GOT3 (cell line): ENCODE results near the gene GRM4.

Experiments
- DNase-seq: peaks from one replicate; lab custom pipeline; 2025; ENCODE audit warnings: mixed read lengths; lab: John Stamatoyannopoulos, UW

The GRM4 gene

DNA sequence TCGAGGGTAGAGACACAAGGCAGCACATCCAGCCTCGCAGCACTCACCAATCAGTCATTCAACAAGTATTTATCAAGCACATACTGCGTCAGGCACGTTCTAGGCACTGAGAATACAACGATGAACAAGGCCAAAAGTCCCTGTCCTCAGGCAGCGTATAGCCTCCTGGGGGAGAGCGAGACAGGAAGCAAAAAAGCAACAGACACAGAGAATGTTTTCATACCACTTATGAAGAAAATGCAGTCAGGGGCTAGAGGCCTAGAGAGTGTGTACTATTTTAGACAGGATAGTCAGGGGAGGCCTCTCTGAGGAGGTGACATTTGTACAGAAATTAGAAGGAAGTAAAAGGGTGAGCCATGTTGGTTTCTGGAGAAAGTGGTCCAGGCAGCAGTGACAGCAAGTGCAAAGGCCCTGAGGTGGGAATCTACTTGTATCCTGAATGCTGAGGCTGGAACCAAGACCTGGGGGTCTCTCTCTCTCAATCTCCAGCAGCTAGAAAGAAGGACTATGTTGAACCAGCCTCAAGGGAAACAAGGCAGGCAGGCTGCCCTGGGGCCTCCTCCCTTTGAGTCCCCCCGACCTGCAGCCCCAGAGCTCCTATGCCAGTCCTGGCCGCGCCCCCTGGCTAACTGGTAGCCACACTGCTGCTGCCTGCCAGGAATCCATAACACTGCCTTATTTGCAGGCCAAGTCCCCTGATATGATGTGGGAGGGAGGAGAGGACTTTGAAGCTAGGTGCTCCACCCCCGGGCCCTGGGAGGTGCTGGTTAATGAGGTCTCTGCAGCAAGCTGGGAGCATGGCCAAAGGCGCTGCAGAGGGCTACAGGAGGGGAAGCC, 151.2 kb downstream of the GRM4 start:
- DNase-seq: no peak

DNA sequence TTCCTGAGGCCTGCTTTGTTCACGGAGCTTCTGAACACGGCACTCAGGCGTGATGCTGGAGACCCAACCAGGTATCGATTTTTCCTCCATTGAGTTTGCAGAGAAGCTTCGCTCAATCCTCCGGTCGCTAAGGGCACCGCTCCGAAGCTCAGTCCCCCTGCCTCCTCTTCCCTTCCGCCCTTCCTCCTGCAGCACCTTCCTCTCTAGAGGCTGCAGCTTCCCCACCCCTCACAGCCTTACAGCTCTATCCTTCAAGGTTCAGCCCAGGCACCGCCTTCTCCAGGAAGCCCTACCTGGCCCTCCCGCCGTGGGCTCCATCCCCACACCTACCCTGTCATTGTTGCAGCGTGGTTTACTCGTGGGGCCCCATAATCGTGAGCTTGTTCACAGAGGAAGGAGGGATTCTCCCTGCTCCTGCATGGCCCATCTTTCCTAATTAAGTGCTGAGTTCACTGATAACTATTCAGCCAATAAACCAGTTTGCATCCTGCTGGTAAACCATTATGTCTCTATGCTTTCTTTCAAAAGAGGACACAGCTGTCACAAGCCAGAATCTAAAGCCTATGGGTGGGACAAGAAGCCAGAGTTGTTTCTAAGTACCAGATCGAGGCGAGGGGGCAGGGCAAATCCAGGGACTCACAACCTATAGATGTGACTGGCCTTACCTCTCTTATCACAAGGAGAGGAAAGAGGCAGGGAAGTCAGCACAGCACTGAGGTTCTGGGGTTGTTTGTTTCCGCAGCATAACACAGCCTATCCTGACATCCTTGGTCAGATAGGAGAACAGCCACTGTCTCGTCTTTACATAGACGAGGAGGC, 152.0 kb downstream of the GRM4 start:
- DNase-seq: no peak

DNA sequence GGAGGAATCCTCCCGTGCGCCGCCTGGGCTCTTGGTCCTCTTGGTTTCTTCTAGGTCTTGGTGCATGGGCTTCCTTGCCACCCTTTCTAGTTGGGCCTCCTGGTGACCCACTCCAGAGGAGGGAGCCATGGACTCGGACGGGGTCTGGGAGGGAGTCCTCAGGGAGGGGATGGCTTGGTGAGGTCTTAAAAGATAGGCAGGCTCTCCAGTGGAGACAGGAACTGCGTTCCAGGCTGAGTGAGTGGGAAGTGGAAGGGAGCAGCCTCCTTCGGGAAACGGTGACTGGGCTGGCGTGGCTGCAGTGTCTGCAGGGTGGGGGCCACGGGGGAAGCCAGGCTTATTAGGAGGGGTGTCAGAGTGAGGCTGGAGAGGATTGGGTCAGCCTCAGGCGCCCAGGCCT, 152.8 kb downstream of the GRM4 start:
- no peak for DNase-seq

DNA sequence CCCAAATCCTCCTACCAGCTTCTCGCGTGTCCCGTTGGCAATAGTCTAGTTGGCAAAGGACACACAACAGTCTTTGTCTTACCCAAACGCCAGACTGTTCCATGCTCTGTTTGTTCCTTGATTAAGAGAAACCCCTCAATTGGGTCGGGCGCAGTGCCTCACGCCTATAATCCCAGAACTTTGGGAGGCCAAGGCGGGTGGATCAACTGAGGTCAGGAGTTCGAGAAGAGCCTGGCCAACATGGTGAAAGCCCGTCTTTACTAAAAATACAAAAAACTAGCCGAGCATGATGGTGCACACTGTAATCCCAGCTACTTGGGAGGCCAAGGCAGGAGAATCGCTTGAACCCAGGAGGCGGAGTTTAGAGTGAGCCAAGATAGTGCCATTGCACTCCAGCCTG, 153.7 kb downstream of the GRM4 start:
- no peak for DNase-seq

DNA sequence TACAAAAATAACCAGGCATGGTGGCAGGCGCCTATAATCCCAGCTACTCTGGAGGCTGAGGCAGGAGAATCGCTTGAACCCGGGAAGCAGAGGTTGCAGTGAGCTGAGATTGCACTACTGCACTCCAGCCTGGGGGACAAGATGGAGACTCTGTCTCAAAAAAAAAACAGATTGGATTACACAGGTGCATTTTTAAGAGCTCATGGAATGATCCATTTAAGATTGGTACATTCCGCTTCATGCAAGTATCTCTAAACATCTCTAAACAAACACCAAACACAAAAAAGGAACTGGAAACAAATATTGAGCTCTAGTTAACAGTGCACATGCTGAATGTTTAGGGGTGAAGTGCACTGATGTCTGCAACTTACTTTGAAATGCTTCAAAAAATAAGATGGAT, 154.3 kb downstream of the GRM4 start:
- no peak for DNase-seq

DNA sequence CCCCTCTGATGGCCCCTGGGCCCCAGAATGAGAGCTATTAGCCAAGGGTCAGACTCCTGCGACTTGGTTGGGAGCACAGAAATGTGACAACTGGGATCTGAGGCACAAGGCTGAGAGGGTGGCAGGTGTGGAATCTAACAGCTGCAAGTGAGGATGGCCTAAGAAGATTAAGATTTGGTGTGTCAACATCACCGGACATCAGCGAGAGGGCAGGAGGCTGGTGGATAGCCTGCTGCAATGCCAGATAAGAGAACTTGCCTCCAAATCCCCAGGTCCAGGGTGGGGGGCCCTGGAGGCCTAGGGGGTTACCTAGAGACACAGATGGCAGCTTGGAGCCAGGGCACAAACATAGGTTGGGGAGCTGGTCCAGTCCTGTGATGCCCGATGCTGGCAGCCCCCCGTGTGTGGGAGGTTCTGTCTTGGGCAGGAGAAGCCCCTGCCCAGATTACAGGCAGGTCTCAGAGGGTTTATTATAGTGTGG, 155.8 kb downstream of the GRM4 start:
- DNase-seq: no peak

DNA sequence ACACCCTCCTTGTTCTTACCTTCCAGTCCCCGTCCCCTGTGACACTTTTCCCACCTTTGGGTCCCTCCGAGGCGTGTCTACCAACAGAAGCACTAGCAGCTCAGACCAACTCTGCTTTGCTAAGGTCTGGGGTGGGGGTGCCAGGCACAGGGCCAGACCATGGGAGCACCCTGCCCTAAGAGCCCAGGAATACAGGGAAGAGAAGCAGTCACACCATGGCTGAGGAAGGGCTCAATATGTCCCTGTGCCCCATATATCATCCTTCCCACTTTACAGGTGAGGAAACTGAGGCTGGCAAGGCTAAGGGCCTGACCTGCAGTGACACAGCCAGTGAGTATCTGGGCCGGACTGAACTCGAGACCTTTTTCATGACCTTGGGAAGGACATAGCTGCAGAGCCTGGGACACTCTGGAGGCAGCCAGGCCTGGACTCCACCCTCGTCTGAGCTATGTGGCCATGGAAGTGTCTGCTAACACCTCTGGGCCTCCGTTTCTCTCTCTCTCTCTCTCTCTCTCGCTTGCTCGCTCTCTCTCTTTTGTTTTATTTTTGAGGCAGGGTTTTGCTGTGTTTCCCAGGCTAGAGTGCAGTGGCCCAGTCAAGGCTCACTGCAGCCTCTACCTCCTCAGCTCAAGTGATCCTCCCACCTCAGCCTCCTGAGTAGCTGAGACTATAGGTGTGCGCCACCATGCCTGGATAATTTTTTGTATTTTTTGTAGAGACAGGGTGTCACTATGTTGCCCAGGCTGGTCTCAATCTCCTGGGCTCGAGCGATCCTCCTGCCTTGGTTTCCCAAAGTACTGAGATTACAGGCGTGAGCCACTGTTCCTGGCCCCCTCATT, 156.7 kb downstream of the GRM4 start:
- no peak for DNase-seq

DNA sequence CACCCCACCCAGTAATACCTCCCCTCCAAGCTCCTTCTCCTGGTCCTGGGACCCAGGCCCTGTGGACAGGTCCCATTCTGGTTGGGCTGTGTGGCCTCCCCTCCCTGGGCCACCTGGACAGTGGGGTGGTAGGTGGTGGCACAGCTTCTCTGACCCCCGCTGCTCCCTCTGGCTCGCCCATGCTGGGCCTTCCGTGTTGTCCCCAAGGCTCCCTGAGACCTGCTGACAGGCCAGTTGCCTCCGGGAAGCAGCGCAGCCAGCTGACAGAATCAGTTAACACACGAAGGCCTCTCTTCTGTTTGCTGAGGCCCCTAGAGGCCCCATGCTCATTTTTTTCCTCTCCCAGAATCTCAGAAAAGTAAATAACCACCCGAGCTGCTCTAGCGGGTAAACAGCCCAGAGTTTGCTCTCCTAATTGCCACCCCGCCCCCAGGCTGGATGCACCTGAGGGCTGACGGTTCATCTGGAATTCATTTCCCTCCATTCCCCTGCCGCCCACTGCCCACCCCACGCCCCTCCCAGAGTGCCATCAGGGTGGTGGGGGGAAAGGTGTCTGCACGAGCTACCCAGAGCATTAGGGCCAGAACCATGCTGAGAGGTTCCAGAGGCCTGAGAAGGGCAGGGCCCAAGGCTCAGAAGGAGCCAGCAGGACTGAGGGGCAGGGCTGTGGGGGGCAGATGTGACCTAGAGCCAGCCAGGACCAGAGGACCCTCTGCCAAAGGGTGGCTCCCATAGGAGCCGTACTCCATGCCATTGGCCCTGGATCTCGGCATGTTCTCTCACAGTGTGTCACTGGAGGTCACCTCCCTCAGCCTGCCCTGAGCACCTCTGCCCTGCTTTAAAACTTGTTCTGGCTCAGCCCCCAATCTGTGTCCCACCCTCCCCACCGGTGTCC, 157.5 kb downstream of the GRM4 start:
- DNase-seq: no peak

DNA sequence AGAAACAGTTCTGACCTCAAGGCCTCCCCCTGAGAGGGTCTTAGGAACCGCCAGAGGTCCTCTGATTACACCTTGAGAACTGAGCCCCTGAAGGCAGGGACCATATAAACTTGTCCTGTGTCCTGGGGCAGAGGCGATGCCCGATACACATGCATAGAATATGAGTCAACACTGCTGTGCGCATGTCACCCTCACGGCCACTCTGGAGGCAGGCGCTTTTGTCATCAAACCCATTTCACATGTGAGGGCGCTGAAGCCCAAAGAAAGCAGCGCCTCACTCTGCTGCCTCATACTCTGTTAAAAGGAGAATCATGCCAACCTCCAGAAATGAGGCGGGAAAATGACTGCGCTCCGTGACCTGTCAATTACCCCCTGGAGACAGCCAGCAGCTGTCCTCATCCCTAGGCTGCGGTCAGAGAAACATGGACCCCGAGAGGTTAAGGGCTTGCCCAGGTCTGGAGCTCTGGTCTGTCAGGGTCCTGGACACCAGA, 158.3 kb downstream of the GRM4 start:
- no peak for DNase-seq

DNA sequence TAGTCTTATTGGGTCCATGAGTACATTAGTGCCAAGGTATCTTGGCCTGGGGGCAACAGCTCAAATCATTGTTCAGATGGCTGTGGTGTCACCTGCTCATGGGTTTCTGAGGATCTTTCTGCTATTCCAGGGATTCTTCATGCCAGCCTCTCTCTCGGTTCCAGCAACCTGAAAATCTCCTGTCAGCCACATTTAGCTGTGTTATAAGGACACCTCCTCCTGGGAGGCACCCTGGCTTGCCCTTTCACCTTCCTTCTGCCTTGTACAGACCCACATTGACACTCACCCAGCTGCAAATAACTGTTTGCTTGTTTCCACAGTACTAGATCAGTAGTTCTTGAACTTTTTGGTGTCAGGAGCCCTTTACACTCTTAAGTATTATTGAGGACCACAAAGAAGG, 159.9 kb downstream of the GRM4 start:
- no peak for DNase-seq

DNA sequence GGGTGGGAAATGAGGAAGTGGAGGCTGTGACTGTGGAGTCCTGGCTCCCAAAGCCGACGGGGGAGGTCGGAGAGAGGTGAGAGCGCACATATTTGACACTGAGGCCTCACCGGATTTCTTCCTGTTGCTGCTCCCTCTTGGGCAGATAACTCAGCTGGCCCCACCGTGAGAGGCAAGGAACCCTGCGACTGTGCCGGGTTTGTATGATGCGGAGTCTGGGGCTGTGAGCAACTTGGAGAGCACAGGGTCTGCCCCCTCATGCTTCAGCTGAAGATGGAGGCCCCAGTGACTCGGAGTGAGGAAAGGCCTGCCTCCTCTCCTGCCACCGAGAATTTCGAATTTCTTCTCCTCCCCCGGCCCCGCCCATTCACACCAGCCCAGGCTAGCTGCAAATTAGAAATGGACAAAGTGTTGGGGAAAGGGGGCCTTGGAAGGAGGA, 160.6 kb downstream of the GRM4 start:
- DNase-seq: no peak

DNA sequence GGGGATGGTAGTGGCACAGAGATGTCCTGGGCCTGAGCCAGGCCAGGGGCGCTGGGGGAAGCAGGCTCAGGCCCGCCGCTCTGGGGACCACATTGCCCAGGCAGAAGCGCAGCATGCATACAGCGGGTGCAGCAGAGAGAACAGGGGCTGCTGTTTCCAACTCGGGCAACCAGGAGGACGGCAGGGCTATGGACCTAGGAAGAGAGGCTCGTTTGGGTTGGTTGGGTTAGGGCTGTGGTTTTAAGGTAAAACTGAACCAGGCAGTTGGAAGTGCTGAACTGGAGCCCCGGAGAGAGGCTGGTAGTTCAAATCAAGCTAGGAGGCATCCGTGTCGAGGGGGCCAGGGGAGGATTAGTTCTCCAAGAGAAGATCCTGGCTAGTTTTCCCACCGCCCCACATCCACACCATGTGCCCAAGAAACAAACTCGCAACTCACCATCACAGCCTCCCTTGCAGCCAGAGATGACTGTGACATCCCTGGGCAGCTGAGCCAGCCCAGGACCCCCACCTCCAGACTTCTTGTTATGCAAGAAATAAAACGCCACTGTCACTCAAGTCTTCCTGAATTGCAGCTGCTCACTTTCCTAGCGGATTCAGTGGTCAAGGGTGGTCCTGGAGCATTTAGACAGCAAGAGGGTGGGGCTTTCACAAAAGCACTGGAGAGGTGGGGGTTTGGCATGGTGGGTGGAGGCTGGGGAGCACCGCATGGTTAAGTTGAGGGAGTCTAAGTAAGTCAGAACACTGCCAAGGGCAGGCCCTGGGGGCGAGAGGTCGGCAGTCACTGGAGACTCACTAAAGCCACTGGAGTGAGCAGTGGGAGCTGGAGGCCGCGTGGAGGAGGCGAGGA, 161.2 kb downstream of the GRM4 start:
- no peak for DNase-seq

DNA sequence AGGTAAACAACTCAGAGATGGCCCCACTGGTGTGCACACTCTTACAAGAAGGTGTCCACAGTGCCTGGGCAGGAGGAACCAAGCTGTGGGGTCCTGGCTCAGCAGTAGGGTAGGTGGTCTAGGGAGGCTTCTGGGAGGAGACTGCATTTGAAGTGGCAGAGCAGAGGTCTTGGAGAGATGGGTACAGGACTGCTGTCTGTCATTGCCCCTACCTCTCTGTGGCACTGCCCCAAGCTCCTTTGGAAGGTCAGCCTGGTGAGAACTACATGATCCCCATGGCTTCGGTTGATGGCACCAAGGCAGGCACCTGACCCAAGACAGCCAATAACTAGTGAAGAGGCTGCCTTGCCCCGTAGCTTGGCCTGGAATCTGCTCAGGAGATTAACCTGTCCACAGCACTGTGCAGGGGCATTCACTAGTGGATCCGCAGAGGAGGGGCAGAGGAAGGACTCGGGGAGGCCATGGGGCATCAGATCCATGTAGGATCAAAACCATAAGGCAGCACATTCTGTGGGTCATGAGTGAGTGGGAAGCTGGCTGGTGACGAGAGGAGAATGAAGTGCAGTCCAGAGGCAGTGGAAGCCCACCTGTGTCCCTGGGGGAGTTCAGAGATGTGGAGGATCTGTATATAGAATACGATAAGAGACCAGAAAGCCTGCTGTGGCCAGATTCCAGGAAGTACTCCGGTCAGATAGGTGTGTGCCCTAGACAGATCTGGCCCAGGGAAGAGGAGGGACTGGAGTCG, 162.0 kb downstream of the GRM4 start:
- no peak for DNase-seq

DNA sequence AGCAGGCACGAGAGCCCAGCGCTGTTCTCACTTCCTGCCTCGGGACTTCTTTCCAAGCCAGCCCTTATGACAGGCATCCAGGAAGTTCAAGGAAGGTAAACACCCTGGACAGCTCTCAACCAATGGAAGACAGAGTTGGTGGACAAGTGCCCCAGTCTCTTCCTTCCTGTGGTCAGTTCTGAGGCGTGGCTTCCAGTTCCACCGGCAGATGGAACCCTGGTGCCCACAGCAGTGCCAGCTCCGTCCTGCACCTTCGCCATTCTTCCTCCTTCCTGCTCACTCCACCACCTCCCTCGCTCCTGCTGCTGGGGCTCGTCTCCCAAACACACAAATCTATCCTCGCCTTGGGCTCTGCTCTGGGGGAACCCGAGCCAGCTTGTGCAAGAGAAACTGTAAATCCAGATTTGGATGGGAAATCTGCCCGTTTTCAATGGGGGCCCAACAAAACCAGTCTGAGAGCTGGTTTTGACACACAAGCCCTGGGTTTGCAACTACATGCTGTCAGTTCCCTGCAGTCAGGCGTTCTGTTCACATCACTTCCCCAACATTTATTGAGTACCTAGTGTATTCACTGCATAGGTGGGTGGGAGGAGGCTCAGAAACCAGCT, 162.7 kb downstream of the GRM4 start:
- DNase-seq: no peak

DNA sequence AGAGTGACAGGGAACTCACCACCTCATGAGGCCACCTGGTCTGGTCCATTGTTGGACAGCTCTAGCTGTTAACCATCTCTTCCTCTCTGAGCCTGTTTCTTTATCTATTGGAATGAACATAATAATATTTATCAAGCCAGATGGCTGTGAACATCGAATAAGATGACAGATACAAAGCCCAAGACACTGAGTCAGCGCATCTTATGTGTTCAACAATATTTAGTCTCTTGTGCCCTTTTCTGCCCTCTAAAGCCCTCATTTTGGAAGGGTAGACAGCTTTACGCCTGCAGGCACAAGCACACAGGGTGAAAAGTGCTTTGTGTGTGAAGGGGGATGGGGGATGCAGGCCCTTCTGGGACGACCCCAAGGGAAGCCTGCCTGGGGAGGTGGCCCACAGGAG, 164.0 kb downstream of the GRM4 start:
- DNase-seq: no peak

DNA sequence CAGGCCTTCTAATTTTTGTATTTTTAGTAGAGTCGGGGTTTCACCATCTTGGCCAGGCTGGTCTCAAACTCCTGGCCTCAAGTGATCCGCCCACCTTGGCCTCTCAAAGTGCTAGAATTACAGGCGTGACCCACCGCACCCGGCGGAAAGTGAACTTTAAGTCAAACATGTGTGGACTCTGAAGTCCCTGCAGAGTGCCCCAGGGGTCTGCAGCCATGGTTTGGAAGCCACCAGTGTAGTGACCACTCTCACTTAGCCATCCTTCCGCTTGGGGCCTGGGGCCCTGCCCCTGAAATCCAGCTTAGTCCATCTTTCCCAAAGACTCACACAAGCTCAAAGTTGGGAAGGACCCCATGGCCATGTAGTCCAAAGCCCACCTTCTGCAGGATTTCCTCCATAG, 164.5 kb downstream of the GRM4 start:
- no peak for DNase-seq

DNA sequence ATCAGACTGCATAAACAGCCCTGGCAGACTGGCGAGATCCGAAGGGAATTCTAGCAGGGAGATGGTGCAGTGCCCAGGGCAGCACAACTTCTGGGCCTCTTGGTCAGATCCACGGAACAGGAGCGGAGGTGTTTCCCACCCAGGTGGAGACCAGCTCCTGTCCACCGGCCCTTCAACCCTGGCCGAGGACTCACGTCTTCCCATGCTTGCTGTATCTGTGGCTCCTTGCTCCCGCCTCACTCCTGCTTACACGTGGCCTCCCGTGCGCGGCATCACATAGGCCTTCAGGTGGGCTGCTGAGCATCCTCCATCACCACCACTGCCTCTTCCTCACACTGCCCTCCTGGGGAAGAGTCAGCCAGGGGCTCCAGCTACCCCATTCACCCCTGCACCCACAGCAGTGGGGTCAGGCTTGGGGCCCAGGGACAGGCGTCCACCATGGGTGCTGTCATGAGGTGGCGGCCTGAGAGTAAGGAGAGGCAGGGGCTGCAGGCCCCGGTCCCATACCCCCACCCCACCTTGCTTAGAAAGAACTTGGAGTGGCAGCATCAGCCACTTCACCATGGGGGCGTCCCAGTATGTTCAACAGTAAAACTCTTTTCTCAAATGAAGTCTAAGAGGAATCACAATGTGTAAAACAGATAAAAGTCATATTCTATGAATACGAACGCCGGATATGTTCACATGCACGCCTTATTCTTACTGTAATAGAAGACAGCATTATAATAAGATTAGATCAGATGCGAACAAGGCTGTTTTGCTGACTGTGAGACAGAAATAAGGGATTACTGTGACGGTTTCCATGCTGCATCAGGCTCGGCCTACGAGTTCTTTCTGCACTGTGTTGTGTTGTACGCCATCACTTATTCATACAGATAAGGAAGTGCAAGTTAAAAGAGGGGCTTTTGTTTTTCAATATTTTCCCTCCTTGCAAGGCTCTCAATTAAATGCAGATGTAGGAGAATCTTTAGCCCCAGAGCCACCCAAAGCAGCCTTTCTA, 165.4 kb downstream of the GRM4 start:
- DNase-seq: no peak

DNA sequence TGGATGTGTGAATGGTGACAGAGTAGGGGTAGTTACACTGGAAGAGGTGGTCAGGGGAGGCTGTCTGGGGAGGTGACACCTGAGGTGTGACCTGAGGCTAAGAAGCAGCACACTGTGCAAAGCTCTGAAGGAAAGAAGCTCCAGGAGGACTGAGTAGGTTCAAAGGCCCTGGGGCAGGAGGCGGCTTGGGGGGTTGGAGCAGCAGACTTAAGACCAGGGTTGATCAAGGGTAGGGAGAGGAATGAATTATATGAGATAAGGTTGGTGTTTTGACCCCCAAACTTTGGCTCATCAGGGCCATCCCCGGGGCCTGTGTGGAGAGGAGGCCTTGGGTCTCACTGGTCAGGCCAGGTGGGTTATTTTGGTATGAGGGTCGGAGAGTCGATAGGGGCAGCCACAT, 166.1 kb downstream of the GRM4 start:
- DNase-seq: no peak
